Transverse colon (tissue), 4 donors: ENCODE data around the gene CYP3A7.

Experiments
- POLR2A ChIP-seq: fragments of 450-650 bp; IDR thresholded peaks from one replicate; pipeline ENCODE4 v1.6.1; 2016; ENCODE audit warnings: antibody characterized with exemption, mild to moderate bottlenecking, moderate library complexity
- POLR2AphosphoS5 ChIP-seq, 3 donors: sonication (generic); formaldehyde crosslinking; IDR thresholded peaks; one replicate each; pipeline ENCODE4 v1.6.1; 2016; ENCODE audit warnings: antibody characterized with exemption in 3 of 3
- TF ChIP-seq, protein P1 (sequence below), 5 experiments: fragments of 200-600 bp in 3 of 5; fragments of 450-650 bp in 2 of 5; sonication (generic) in 3 of 5; IDR thresholded peaks; 1 replicate in 2 of 5; 2 replicates in 3 of 5; pipeline ENCODE4 v1.5.1; 2016 to 2017; ENCODE audit warnings: antibody characterized with exemption in 5 of 5, inconsistent platforms in 3 of 5, mild to moderate bottlenecking in 2 of 5, moderate library complexity in 1 of 5

DNA sequence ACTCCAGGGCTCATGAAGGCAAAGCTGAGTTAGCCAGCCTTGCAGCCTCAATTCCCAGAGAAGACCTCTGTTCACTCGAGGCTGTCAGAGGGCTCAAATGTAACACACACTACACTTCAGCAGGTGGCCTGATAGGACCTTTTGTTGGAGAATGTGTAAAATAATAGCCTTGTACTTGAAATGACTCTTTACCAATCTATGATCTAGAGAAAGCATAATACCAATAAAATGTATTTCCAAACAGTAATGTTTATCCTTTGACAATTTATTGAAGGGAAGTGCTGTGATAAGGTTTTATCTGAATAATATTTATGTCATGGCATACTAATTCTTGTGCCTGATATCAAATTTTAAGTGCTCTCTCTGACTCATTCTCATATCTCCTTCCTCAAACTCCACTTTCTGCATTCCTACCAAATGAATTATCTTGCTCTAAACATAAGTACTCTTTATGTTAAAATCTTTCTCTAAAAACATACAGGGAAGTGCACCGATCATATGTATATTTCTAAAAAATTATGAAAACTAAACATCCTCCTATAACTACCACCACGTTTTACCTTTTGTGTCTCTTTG, 20.9 kb downstream of the CYP3A7 start:
- TF ChIP-seq, protein P1, sequence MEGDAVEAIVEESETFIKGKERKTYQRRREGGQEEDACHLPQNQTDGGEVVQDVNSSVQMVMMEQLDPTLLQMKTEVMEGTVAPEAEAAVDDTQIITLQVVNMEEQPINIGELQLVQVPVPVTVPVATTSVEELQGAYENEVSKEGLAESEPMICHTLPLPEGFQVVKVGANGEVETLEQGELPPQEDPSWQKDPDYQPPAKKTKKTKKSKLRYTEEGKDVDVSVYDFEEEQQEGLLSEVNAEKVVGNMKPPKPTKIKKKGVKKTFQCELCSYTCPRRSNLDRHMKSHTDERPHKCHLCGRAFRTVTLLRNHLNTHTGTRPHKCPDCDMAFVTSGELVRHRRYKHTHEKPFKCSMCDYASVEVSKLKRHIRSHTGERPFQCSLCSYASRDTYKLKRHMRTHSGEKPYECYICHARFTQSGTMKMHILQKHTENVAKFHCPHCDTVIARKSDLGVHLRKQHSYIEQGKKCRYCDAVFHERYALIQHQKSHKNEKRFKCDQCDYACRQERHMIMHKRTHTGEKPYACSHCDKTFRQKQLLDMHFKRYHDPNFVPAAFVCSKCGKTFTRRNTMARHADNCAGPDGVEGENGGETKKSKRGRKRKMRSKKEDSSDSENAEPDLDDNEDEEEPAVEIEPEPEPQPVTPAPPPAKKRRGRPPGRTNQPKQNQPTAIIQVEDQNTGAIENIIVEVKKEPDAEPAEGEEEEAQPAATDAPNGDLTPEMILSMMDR (IDR thresholded peaks at IDR 0.05) = no peak
- TF ChIP-seq POLR2A = no peak
- TF ChIP-seq POLR2AphosphoS5 (IDR thresholded peaks at IDR 0.05) = no peak
